Testis (tissue), 3 donors: Measurements from ENCODE around the gene PPP6R2. TPM values are rescaled to one million over a fixed set of nuclear protein-coding genes. Genes with fewer than 3 reads are reported as not detected.

ENCODE experiments used
- DNase-seq: peaks from one replicate; pipeline ENCODE4 v3.0.0-alpha.2; 2019
- H3K27ac ChIP-seq, 2 donors: fragments of 200-600 bp; sonication (generic); one replicate each; pipeline ENCODE4 v1.5.1; 2019
- H3K27me3 ChIP-seq: fragments of 200-600 bp; sonication (generic); one replicate; pipeline ENCODE4 v1.5.1; 2019
- H3K36me3 ChIP-seq: fragments of 200-600 bp; sonication (generic); one replicate; pipeline ENCODE4 v1.5.1; 2017; ENCODE audit warnings: low read depth; ENCODE audit errors: missing control alignments
- H3K4me1 ChIP-seq: fragments of 200-600 bp; sonication (generic); one replicate; pipeline ENCODE4 v1.5.1; 2019
- H3K4me3 ChIP-seq, 2 donors: fragments of 200-600 bp; sonication (generic); one replicate each; pipeline ENCODE4 v1.5.1; 2017 to 2019
- H3K9me3 ChIP-seq: fragments of 200-600 bp; sonication (generic); one replicate; pipeline ENCODE4 v1.5.1; 2017
- POLR2A ChIP-seq: fragments of 450-650 bp; IDR thresholded peaks from one replicate; pipeline ENCODE4 v1.6.1; 2017; ENCODE audit warnings: antibody characterized with exemption, mild to moderate bottlenecking, moderate library complexity
- WGBS, 2 donors: methylation state at CpG; one replicate each; pipeline ENCODE4 v1.1.5; 2018; 5-methylcytosine and 5-hydroxymethylcytosine counted together
- intact Hi-C: fragments of 100-400 bp; cut with DNase I; formaldehyde crosslinking; loops from one replicate; pipeline ENCODE4 v1.15.1; 2023; ENCODE audit warnings: low total_unique reads
- polyA plus RNA-seq: library from polyadenylated mRNA; stranded (reverse); fragments of 350-450 nt; fragmentation: Illumina TruSeq; extraction: RNeasy Lipid Tissue Mini Kit (QIAGEN cat#74804); gene quantifications from one replicate; pipeline ENCODE4 v1.2.3, GENCODE V29; 2014; ENCODE audit warnings: low read depth, low replicate concordance; ENCODE audit not compliant: insufficient read depth
- total RNA-seq, 2 donors: library from RNA; depleted of rRNA; stranded (reverse); fragments of >200 nt; gene quantifications; one replicate each; pipeline ENCODE4 v1.2.3, GENCODE V29; 2016
- TF ChIP-seq, protein P1 (sequence below), 3 experiments: fragments of 450-650 bp in 2 of 3; fragments of 200-600 bp in 1 of 3; sonication (generic) in 1 of 3; IDR thresholded peaks; one replicate each; pipeline ENCODE4 v1.5.1; 2016 to 2019; ENCODE audit warnings: antibody characterized with exemption in 3 of 3, mild to moderate bottlenecking in 2 of 3, moderate library complexity in 1 of 3

Gene PPP6R2
- total and polyA plus RNA-seq, 3 donors from 2014 or later, result 123 to 142 (median 138) TPM

GRCh38 chr22:50416996-50417395 lies 73.9 kb downstream of the PPP6R2 start:
- TF ChIP-seq, protein P1, sequence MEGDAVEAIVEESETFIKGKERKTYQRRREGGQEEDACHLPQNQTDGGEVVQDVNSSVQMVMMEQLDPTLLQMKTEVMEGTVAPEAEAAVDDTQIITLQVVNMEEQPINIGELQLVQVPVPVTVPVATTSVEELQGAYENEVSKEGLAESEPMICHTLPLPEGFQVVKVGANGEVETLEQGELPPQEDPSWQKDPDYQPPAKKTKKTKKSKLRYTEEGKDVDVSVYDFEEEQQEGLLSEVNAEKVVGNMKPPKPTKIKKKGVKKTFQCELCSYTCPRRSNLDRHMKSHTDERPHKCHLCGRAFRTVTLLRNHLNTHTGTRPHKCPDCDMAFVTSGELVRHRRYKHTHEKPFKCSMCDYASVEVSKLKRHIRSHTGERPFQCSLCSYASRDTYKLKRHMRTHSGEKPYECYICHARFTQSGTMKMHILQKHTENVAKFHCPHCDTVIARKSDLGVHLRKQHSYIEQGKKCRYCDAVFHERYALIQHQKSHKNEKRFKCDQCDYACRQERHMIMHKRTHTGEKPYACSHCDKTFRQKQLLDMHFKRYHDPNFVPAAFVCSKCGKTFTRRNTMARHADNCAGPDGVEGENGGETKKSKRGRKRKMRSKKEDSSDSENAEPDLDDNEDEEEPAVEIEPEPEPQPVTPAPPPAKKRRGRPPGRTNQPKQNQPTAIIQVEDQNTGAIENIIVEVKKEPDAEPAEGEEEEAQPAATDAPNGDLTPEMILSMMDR (IDR thresholded peaks at IDR 0.05), result no peak
- 91 to 93% methylated on average over 5 to 8 of the region's 8 CpGs for WGBS, 2 donors
- Histone ChIP-seq H3K27me3 (no peaks in the 10 kb centered on the region), H3K4me3 (no peak overlapping the region), H3K4me1 (peaks cover 4% of the 10 kb centered on the region), H3K9me3 (no peaks in the 10 kb centered on the region), H3K36me3 (no peaks in the 10 kb centered on the region), H3K27ac (no peak overlapping the region)
- no peak for DNase-seq
- intact Hi-C loops, result no loop called here

GRCh38 chr22:50417411-50418210 lies 74.5 kb downstream of the PPP6R2 start:
- 90 to 91% methylated on average over 13 of the region's 13 CpGs for WGBS, 2 donors
- Histone ChIP-seq H3K9me3 (no peaks in the 10 kb centered on the region), H3K4me3 (no peak overlapping the region), H3K27me3 (no peaks in the 10 kb centered on the region), H3K4me1 (no peaks in the 10 kb centered on the region), H3K36me3 (no peaks in the 10 kb centered on the region), H3K27ac (no peak overlapping the region)
- intact Hi-C loops, result no loop called here
- no peak for TF ChIP-seq POLR2A
- TF ChIP-seq, protein P1 (IDR thresholded peaks at IDR 0.05), result no peak
- DNase-seq, result no peak

DNA sequence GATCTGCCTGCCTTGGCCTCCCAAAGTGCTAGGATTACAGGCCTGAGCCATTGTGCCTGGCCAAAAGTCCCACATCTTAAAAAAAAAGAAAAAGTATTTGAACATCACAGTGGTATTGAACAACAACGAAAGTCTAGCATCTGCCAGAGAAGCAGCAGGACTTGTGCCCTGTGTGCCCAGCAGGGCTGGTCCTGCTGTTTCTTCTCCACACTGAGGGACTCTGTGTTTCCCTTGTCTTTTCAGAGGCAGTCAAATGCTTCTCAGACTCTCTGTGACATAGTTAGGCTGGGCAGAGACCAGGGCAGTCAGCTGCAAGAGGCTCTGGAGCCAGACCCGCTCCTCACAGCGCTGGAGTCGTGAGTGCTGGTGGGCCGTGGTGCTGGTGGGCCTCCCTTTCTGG lies 75.5 kb downstream of the PPP6R2 start:
- no peak overlapping the region for H3K27ac ChIP-seq
- no peak for DNase-seq
- H3K9me3 ChIP-seq, result no peaks in the 10 kb centered on the region
- WGBS, 2 donors, result 94 to 99% methylated on average over 5 of the region's 5 CpGs
- TF ChIP-seq, protein P1 (IDR thresholded peaks at IDR 0.05), result no peak
- no peak for TF ChIP-seq POLR2A
- H3K36me3 ChIP-seq, result no peaks in the 10 kb centered on the region
- H3K4me1 ChIP-seq, result no peaks in the 10 kb centered on the region
- no peak overlapping the region for H3K4me3 ChIP-seq
- no peaks in the 10 kb centered on the region for H3K27me3 ChIP-seq
- intact Hi-C loops, result no loop called here

DNA sequence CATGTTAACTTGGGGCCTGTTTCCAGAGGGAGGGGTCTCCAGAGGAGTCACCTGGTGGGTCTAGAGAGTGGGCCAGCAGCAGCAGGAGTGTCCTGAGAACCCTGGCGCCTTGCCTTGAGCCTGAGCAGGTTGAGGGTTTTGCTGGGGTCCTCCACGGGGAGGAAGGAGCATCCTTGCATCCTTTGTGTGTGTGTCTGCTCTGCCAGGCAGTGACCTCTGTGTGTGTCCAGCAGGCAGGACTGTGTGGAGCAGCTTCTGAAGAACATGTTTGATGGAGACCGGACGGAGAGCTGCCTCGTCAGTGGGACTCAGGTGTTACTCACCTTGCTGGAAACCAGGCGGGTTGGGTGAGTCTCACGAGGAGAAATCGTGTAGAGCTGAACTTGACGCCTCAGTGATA lies 76.0 kb downstream of the PPP6R2 start:
- intact Hi-C loops, result no loop called here
- Histone ChIP-seq H3K9me3 (no peaks in the 10 kb centered on the region), H3K4me3 (no peak overlapping the region), H3K4me1 (no peaks in the 10 kb centered on the region), H3K36me3 (no peaks in the 10 kb centered on the region), H3K27me3 (no peaks in the 10 kb centered on the region), H3K27ac (no peak overlapping the region)
- DNase-seq, result no peak
- 90 to 93% methylated on average over 8 to 9 of the region's 9 CpGs for WGBS, 2 donors
- no peak for TF ChIP-seq POLR2A
- TF ChIP-seq, protein P1 (IDR thresholded peaks at IDR 0.05), result no peak

DNA sequence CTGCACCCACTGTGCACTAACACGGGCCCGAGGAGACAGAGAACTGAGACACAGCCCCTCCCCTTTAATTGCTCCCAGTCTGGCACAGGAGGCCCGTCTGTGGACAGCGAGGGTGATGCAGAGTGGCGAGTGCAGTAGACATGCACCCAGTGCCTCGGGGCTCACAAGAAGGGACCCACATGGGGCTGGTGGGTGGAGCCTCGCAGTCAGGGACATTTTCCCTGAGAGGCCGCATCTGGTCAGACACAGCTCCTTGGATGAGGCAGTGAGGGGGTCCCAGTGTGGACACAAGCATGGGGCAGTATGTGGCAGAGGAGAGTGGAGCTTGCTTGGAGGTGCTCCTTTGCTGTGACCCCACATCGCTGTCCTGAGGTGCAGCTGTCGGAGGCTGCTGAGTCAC lies 76.9 kb downstream of the PPP6R2 start:
- WGBS, 2 donors, result 90 to 94% methylated on average over 9 to 10 of the region's 10 CpGs

More for the DNA sequence above, 76.9 kb downstream of the PPP6R2 start:
- Histone ChIP-seq H3K27me3 (no peaks in the 10 kb centered on the region), H3K36me3 (no peaks in the 10 kb centered on the region), H3K27ac (no peak overlapping the region), H3K4me1 (no peaks in the 10 kb centered on the region), H3K4me3 (no peak overlapping the region), H3K9me3 (no peaks in the 10 kb centered on the region)
- no peak for TF ChIP-seq POLR2A
- TF ChIP-seq, protein P1 (IDR thresholded peaks at IDR 0.05), result no peak
- no peak for DNase-seq
- intact Hi-C loops, result no loop called here
